Activated CD8-positive, alpha-beta memory T cell treated with anti-CD3 and anti-CD28 coated beads, Interleukin-2, amount 10 ng/mL, durations not matched to agents 7 days and 5 days (primary cell): ENCODE results near the gene EFNA2. TPM values are rescaled to one million over a fixed set of nuclear protein-coding genes. Genes with fewer than 3 reads are reported as not detected.
A peak's percentile ranks its signal among the peaks of the same experiment; 100 is the strongest.
"Not testable (repeated sequence)": the region's sequence is repeated elsewhere in the genome, so short reads cannot be mapped to it uniquely, and the experiment has no call there.

ENCODE experiments used
- ATAC-seq: fragments of 150-1000 bp; cut with Tn5 transposase; one replicate; pipeline ENCODE4 v1.10.0; 2021; ENCODE audit warnings: moderate library complexity
- CTCF ChIA-PET: fragments of 350-600 bp; sonication (Branson Sonifier 250); formaldehyde crosslinking; loops from one replicate; lab custom pipeline; 2021; ENCODE audit warnings: antibody characterized with exemption; lab: Charles Lee
- DNase-seq: peaks from one replicate; pipeline ENCODE4 v3.0.0-alpha.2; 2020
- H3K27ac Mint-ChIP-seq: one replicate; pipeline ENCODE4 v1.8.0; 2021; ENCODE audit warnings: mild to moderate bottlenecking, mixed read lengths
- H3K27me3 Mint-ChIP-seq: one replicate; pipeline ENCODE4 v1.8.0; 2021; ENCODE audit warnings: mixed read lengths
- H3K36me3 Mint-ChIP-seq: one replicate; pipeline ENCODE4 v1.8.0; 2021; ENCODE audit warnings: mild to moderate bottlenecking, mixed read lengths
- H3K4me1 Mint-ChIP-seq: one replicate; pipeline ENCODE4 v1.8.0; 2021; ENCODE audit warnings: mixed read lengths
- H3K4me3 Mint-ChIP-seq: one replicate; pipeline ENCODE4 v1.8.0; 2021; ENCODE audit warnings: mild to moderate bottlenecking, moderate library complexity, mixed read lengths
- H3K9me3 Mint-ChIP-seq: one replicate; pipeline ENCODE4 v1.8.0; 2022; ENCODE audit warnings: low read depth, mixed read lengths
- total RNA-seq, 2 experiments: library from RNA; stranded (reverse); gene quantifications; one replicate each; pipeline ENCODE4 v1.2.3, GENCODE V29; 2021

EFNA2 gene
- total RNA-seq, 2 experiments from 2014 or later, result not detected

GRCh38 chr19:1244693-1245451 lies 40.8 kb upstream of the EFNA2 start:
- Mint-ChIP-seq H3K27ac (peak overlapping the region; percentile 87), H3K36me3 (peaks cover 2% of the 10 kb centered on the region), H3K27me3 (no peaks in the 10 kb centered on the region), H3K9me3 (no peaks in the 10 kb centered on the region), H3K4me3 (peak overlapping the region; percentile 59), H3K4me1 (peaks cover 28% of the 10 kb centered on the region)
- CTCF ChIA-PET, result interaction anchor here (0.7 to 10.1 kb wide), 45 partner anchors 12 to 611 kb away, joined by 3 to 723 read pairs (median 5); partner anchors contain the start of genes ABCA7, CIRBP, CNN2 and FAM174C
- ATAC-seq, result no peak
- no peak for DNase-seq

GRCh38 chr19:1245494-1246264 lies 40.0 kb upstream of the EFNA2 start:
- no peak for ATAC-seq
- Mint-ChIP-seq H3K36me3 (peaks cover 2% of the 10 kb centered on the region), H3K4me1 (peaks cover 28% of the 10 kb centered on the region), H3K9me3 (no peaks in the 10 kb centered on the region), H3K4me3 (no peak overlapping the region), H3K27me3 (no peaks in the 10 kb centered on the region), H3K27ac (no peak overlapping the region)
- no peak for DNase-seq
- CTCF ChIA-PET, result interaction anchor here (2.9 to 10.1 kb wide), 2 partner anchors 15 to 38 kb away, joined by 10 to 723 read pairs; partner anchors contain the start of gene CIRBP

- not testable (repeated sequence) for H3K27ac Mint-ChIP-seq, H3K4me3 Mint-ChIP-seq, H3K36me3 Mint-ChIP-seq, H3K27me3 Mint-ChIP-seq, H3K9me3 Mint-ChIP-seq, ATAC-seq, DNase-seq
- peaks cover 21% of the 10 kb centered on the region for H3K4me1 Mint-ChIP-seq
- CTCF ChIA-PET, result interaction anchor here (0.6 to 10.1 kb wide), 2 partner anchors 15 to 28 kb away, joined by 3 to 723 read pairs; partner anchors contain the start of gene CIRBP
Observed at GRCh38 chr19:1246265-1247087, 39.2 kb upstream of the EFNA2 start.

- Mint-ChIP-seq H3K4me1 (peaks cover 13% of the 10 kb centered on the region), H3K27ac (peak overlapping the region; percentile 70), H3K36me3 (peaks cover 12% of the 10 kb centered on the region), H3K4me3 (no peak overlapping the region), H3K27me3 (no peaks in the 10 kb centered on the region), H3K9me3 (no peaks in the 10 kb centered on the region)
- ATAC-seq (no peak), DNase-seq (no peak)
- CTCF ChIA-PET, result interaction anchor here (10.1 kb wide), 1 partner anchor 13 kb away, joined by 723 read pairs; the partner anchor contains the start of gene CIRBP
Observed at GRCh38 chr19:1247748-1248138, 37.9 kb upstream of the EFNA2 start.

GRCh38 chr19:1248139-1248785 lies 37.4 kb upstream of the EFNA2 start, which contains the start of gene MIDN:
Gene MIDN (plus strand): TSS chr19:1248583. CDS start chr19:1250297, 1,714 bp downstream.
- peaks cover 12% of the 10 kb centered on the region for H3K36me3 Mint-ChIP-seq
- CTCF ChIA-PET, result interaction anchor here (1.0 kb wide), 2 partner anchors 19 to 21 kb away, joined by 4 to 14 read pairs; partner anchors contain the start of gene CIRBP
- no peaks in the 10 kb centered on the region for H3K27me3 Mint-ChIP-seq
- H3K9me3 Mint-ChIP-seq, result no peaks in the 10 kb centered on the region
- peak within 1 kb of the TSS; percentile 79 for H3K4me3 Mint-ChIP-seq
- DNase-seq (peak; percentile 88), ATAC-seq (peak; percentile 26)
- H3K4me1 Mint-ChIP-seq, result peaks cover 8% of the 10 kb centered on the region
- peak within 1 kb of the TSS; percentile 91 for H3K27ac Mint-ChIP-seq

- CTCF ChIA-PET, result interaction anchor here (0.6 to 1.0 kb wide), 4 partner anchors 8 to 25 kb away, joined by 3 to 14 read pairs (median 4); partner anchors contain the start of gene CIRBP
- Mint-ChIP-seq H3K4me3 (peak overlapping the region; percentile 79), H3K27me3 (no peaks in the 10 kb centered on the region), H3K36me3 (peaks cover 15% of the 10 kb centered on the region), H3K4me1 (peaks cover 8% of the 10 kb centered on the region), H3K9me3 (no peaks in the 10 kb centered on the region), H3K27ac (peak overlapping the region; percentile 91)
- peak; percentile 85 for DNase-seq
- peak; percentile 18 for ATAC-seq
Observed at GRCh38 chr19:1248786-1249297, 36.8 kb upstream of the EFNA2 start.

GRCh38 chr19:1249298-1249989 lies 36.2 kb upstream of the EFNA2 start:
- Mint-ChIP-seq H3K27ac (peak overlapping the region; percentile 82), H3K36me3 (peaks cover 20% of the 10 kb centered on the region), H3K9me3 (no peaks in the 10 kb centered on the region), H3K4me1 (peaks cover 9% of the 10 kb centered on the region), H3K4me3 (peak overlapping the region; percentile 74), H3K27me3 (no peaks in the 10 kb centered on the region)
- CTCF ChIA-PET, result interaction anchor here (0.6 to 1.0 kb wide), 5 partner anchors 9 to 25 kb away, joined by 3 to 14 read pairs (median 4); partner anchors contain the start of gene CIRBP
- ATAC-seq (peak; percentile 56), DNase-seq (peak; percentile 95)

GRCh38 chr19:1249990-1250436 lies 35.7 kb upstream of the EFNA2 start:
- Mint-ChIP-seq H3K4me1 (peaks cover 11% of the 10 kb centered on the region), H3K27ac (peak overlapping the region; percentile 82), H3K36me3 (peaks cover 25% of the 10 kb centered on the region), H3K4me3 (peak overlapping the region; percentile 74), H3K9me3 (no peaks in the 10 kb centered on the region), H3K27me3 (no peaks in the 10 kb centered on the region)
- DNase-seq (no peak), ATAC-seq (no peak)
- CTCF ChIA-PET, result interaction anchor here (1.0 kb wide), 1 partner anchor 17 kb away, joined by 9 read pairs; no protein-coding TSS in a partner anchor

GRCh38 chr19:1250437-1251260 lies 35.0 kb upstream of the EFNA2 start:
- H3K4me1 Mint-ChIP-seq, result peaks cover 13% of the 10 kb centered on the region
- no peak for ATAC-seq
- no peaks in the 10 kb centered on the region for H3K27me3 Mint-ChIP-seq
- peak; percentile 76 for DNase-seq
- CTCF ChIA-PET, result interaction anchor here (0.9 to 5.9 kb wide), 3 partner anchors 11 to 17 kb away, joined by 3 to 88 read pairs (median 9); partner anchors contain the start of gene CIRBP
- H3K27ac Mint-ChIP-seq, result peak overlapping the region; percentile 92
- H3K4me3 Mint-ChIP-seq, result peak overlapping the region; percentile 98
- peaks cover 30% of the 10 kb centered on the region for H3K36me3 Mint-ChIP-seq
- no peaks in the 10 kb centered on the region for H3K9me3 Mint-ChIP-seq

- Mint-ChIP-seq H3K27me3 (no peaks in the 10 kb centered on the region), H3K4me1 (peaks cover 16% of the 10 kb centered on the region), H3K27ac (peak overlapping the region; percentile 92), H3K9me3 (no peaks in the 10 kb centered on the region), H3K4me3 (peak overlapping the region; percentile 98), H3K36me3 (peaks cover 30% of the 10 kb centered on the region)
- DNase-seq (peak; percentile 83), ATAC-seq (no peak)
- CTCF ChIA-PET, result interaction anchor here (0.5 to 5.9 kb wide), 3 partner anchors 10 to 57 kb away, joined by 3 to 88 read pairs (median 3); partner anchors contain the start of gene CIRBP
Observed at GRCh38 chr19:1251330-1252220, 34.1 kb upstream of the EFNA2 start.
